CD4-positive, alpha-beta memory T cell (primary cell): ENCODE results near the gene THNSL1. TPM values are rescaled to one million over a fixed set of nuclear protein-coding genes. Genes with fewer than 3 reads are reported as not detected.

Experiments
- CTCF ChIA-PET: fragments of 350-600 bp; sonication (Branson Sonifier 250); formaldehyde crosslinking; loops from one replicate; lab custom pipeline; 2021; ENCODE audit warnings: inconsistent platforms; ENCODE audit not compliant: partially characterized antibody; lab: Charles Lee
- POLR2A ChIA-PET: fragments of 350-600 bp; sonication (Branson Sonifier 250); formaldehyde crosslinking; loops from one replicate; lab custom pipeline; 2021; ENCODE audit not compliant: partially characterized antibody; lab: Charles Lee
- DNase-seq, 5 donors: peaks; one replicate each; pipeline versions ENCODE4 v3.0.0 to v3.0.0-alpha.2; 2020 to 2022; ENCODE audit warnings: mixed read lengths in 1 of 5
- H3K27ac ChIP-seq: one replicate; pipeline ENCODE4 v1.7.0; 2013; ENCODE audit warnings: low read depth, low read length
- H3K27me3 ChIP-seq: 2 replicates; pipeline ENCODE4 v1.7.0; 2013; ENCODE audit warnings: mild to moderate bottlenecking, low read length, moderate library complexity; ENCODE audit not compliant: insufficient read depth
- H3K36me3 ChIP-seq: 2 replicates; pipeline ENCODE4 v1.7.0; 2013; ENCODE audit warnings: mild to moderate bottlenecking, low read length, moderate library complexity; ENCODE audit not compliant: insufficient read depth
- H3K4me1 ChIP-seq: 2 replicates; pipeline ENCODE4 v1.7.0; 2013; ENCODE audit warnings: mild to moderate bottlenecking, low read length, moderate library complexity; ENCODE audit not compliant: insufficient read depth
- H3K4me3 ChIP-seq, 2 donors: one replicate each; pipeline ENCODE4 v1.7.0; 2013; ENCODE audit warnings: low read length in 2 of 2, mild to moderate bottlenecking in 1 of 2
- H3K9me3 ChIP-seq, 2 donors: one replicate each; pipeline ENCODE4 v1.7.0; 2013; ENCODE audit warnings: low read length in 2 of 2, control low read depth in 1 of 2; ENCODE audit not compliant: control insufficient read depth in 1 of 2
- H3K27ac Mint-ChIP-seq, 7 donors: one replicate each; pipeline ENCODE4 v1.8.0; 2020 to 2021; ENCODE audit warnings: mixed read lengths in 7 of 7, mild to moderate bottlenecking in 6 of 7, inconsistent platforms in 3 of 7, moderate library complexity in 3 of 7
- H3K27me3 Mint-ChIP-seq, 2 donors: one replicate each; pipeline ENCODE4 v1.8.0; 2020 to 2021; ENCODE audit warnings: mixed read lengths in 2 of 2
- H3K36me3 Mint-ChIP-seq, 2 donors: one replicate each; pipeline ENCODE4 v1.8.0; 2020 to 2021; ENCODE audit warnings: mixed read lengths in 2 of 2, inconsistent platforms in 1 of 2, mild to moderate bottlenecking in 1 of 2
- H3K4me1 Mint-ChIP-seq, 4 donors: one replicate each; pipeline ENCODE4 v1.8.0; 2020 to 2021; ENCODE audit warnings: mixed read lengths in 4 of 4, mild to moderate bottlenecking in 1 of 4
- H3K4me3 Mint-ChIP-seq, 8 donors: one replicate each; pipeline ENCODE4 v1.8.0; 2020 to 2021; ENCODE audit warnings: mixed read lengths in 8 of 8, mild to moderate bottlenecking in 7 of 8, moderate library complexity in 6 of 8, inconsistent platforms in 3 of 8
- H3K9me3 Mint-ChIP-seq, 8 donors: one replicate each; pipeline ENCODE4 v1.8.0; 2020 to 2021; ENCODE audit warnings: mixed read lengths in 8 of 8, mild to moderate bottlenecking in 5 of 8, inconsistent platforms in 3 of 8, moderate library complexity in 1 of 8
- intact Hi-C: fragments of 100-400 bp; cut with micrococcal nuclease; formaldehyde crosslinking; loops from one replicate; pipeline ENCODE4 v1.15.1; 2023
- polyA plus RNA-seq, 2 donors: library from polyadenylated mRNA; unstranded; fragments of 300-500 nt; fragmentation: Illumina TruSeq; gene quantifications; one replicate each; pipeline ENCODE4 v1.2.3, GENCODE V29; 2021
- total RNA-seq, 2 experiments: library from RNA; stranded (reverse); gene quantifications; one replicate each; pipeline ENCODE4 v1.2.3, GENCODE V29; 2021

The THNSL1 gene
- total and polyA plus RNA-seq, 4 experiments from 2014 or later, result 3.2 to 7.5 (median 7.0) TPM

GRCh38 chr10:25039531-25039930 is 23.1 kb downstream of the THNSL1 start:
- Mint-ChIP-seq H3K27ac (no peak overlapping the region), H3K9me3 (peaks cover 0 to 2% (median 0%) of the 10 kb centered on the region in 8 donors), H3K4me1 (peaks cover 0 to 2% (median 0%) of the 10 kb centered on the region in 4 donors), H3K4me3 (no peak overlapping the region), H3K36me3 (no peaks in the 10 kb centered on the region), H3K27me3 (peaks cover 13 to 20% of the 10 kb centered on the region in 2 donors)
- no peak for DNase-seq
- Histone ChIP-seq H3K9me3 (no peaks in the 10 kb centered on the region), H3K27ac (no peak overlapping the region), H3K4me1 (no peaks in the 10 kb centered on the region), H3K36me3 (no peaks in the 10 kb centered on the region), H3K4me3 (no peak overlapping the region), H3K27me3 (no peaks in the 10 kb centered on the region)
- intact Hi-C loops, result no loop called here
- ChIA-PET CTCF (no interaction called here), POLR2A (no interaction called here)

GRCh38 chr10:25046641-25047040 is 30.2 kb downstream of the THNSL1 start:
- H3K36me3 Mint-ChIP-seq, result no peaks in the 10 kb centered on the region
- POLR2A ChIA-PET, result no interaction called here
- intact Hi-C loops, result no loop called here
- Histone ChIP-seq H3K4me1 (no peaks in the 10 kb centered on the region), H3K9me3 (no peaks in the 10 kb centered on the region), H3K27ac (no peak overlapping the region), H3K36me3 (no peaks in the 10 kb centered on the region), H3K4me3 (no peak overlapping the region), H3K27me3 (no peaks in the 10 kb centered on the region)
- H3K27me3 Mint-ChIP-seq, result peaks cover 20 to 21% of the 10 kb centered on the region in 2 donors
- no peaks in the 10 kb centered on the region for H3K4me1 Mint-ChIP-seq
- no peak for DNase-seq
- CTCF ChIA-PET, result no interaction called here
- no peak overlapping the region for H3K27ac Mint-ChIP-seq
- no peak overlapping the region for H3K4me3 Mint-ChIP-seq
- H3K9me3 Mint-ChIP-seq, result peaks cover 0 to 4% (median 0%) of the 10 kb centered on the region in 8 donors

GRCh38 chr10:25047088-25047487 is 30.7 kb downstream of the THNSL1 start:
- H3K27ac ChIP-seq, result no peak overlapping the region
- Mint-ChIP-seq H3K27me3 (peaks cover 20 to 21% of the 10 kb centered on the region in 2 donors), H3K27ac (no peak overlapping the region), H3K4me3 (no peak overlapping the region), H3K4me1 (no peaks in the 10 kb centered on the region), H3K36me3 (no peaks in the 10 kb centered on the region), H3K9me3 (peaks cover 0 to 4% (median 0%) of the 10 kb centered on the region in 8 donors)
- H3K36me3 ChIP-seq, result no peaks in the 10 kb centered on the region
- H3K9me3 ChIP-seq, result no peaks in the 10 kb centered on the region
- no peaks in the 10 kb centered on the region for H3K27me3 ChIP-seq
- no peak for DNase-seq
- no peaks in the 10 kb centered on the region for H3K4me1 ChIP-seq
- POLR2A ChIA-PET, result no interaction called here
- intact Hi-C loops, result no loop called here
- no peak overlapping the region for H3K4me3 ChIP-seq
- CTCF ChIA-PET, result no interaction called here

- Mint-ChIP-seq H3K4me1 (no peaks in the 10 kb centered on the region), H3K27me3 (peaks cover 20 to 21% of the 10 kb centered on the region in 2 donors), H3K27ac (no peak overlapping the region), H3K4me3 (no peak overlapping the region), H3K36me3 (no peaks in the 10 kb centered on the region), H3K9me3 (peaks cover 0 to 4% (median 0%) of the 10 kb centered on the region in 8 donors)
- no peak for DNase-seq
- ChIA-PET CTCF (no interaction called here), POLR2A (no interaction called here)
- no peaks in the 10 kb centered on the region for H3K36me3 ChIP-seq
- H3K4me1 ChIP-seq, result no peaks in the 10 kb centered on the region
- no peaks in the 10 kb centered on the region for H3K27me3 ChIP-seq
- intact Hi-C loops, result no loop called here
- H3K4me3 ChIP-seq, result no peak overlapping the region
- H3K9me3 ChIP-seq, result no peaks in the 10 kb centered on the region
- no peak overlapping the region for H3K27ac ChIP-seq
These were observed 31.3 kb downstream of the THNSL1 start for GRCh38 chr10:25047591-25048301.

GRCh38 chr10:25048450-25048849 is 32.0 kb downstream of the THNSL1 start:
- intact Hi-C loops, result no loop called here
- H3K9me3 Mint-ChIP-seq, result peaks cover 0 to 4% (median 0%) of the 10 kb centered on the region in 8 donors
- H3K4me1 ChIP-seq, result no peaks in the 10 kb centered on the region
- no peaks in the 10 kb centered on the region for H3K4me1 Mint-ChIP-seq
- no peak overlapping the region for H3K4me3 Mint-ChIP-seq
- ChIA-PET CTCF (no interaction called here), POLR2A (no interaction called here)
- no peaks in the 10 kb centered on the region for H3K36me3 Mint-ChIP-seq
- no peak overlapping the region for H3K27ac Mint-ChIP-seq
- no peaks in the 10 kb centered on the region for H3K9me3 ChIP-seq
- no peak for DNase-seq
- no peak overlapping the region for H3K27ac ChIP-seq
- H3K4me3 ChIP-seq, result no peak overlapping the region
- no peaks in the 10 kb centered on the region for H3K36me3 ChIP-seq
- H3K27me3 ChIP-seq, result no peaks in the 10 kb centered on the region
- H3K27me3 Mint-ChIP-seq, result peaks cover 20 to 21% of the 10 kb centered on the region in 2 donors

GRCh38 chr10:25049966-25050365 is 33.6 kb downstream of the THNSL1 start:
- POLR2A ChIA-PET, result no interaction called here
- peaks cover 0 to 4% (median 0%) of the 10 kb centered on the region in 8 donors for H3K9me3 Mint-ChIP-seq
- H3K27me3 Mint-ChIP-seq, result peaks cover 17 to 20% of the 10 kb centered on the region in 2 donors
- no peak for DNase-seq
- no peaks in the 10 kb centered on the region for H3K36me3 ChIP-seq
- no peak overlapping the region for H3K4me3 ChIP-seq
- H3K4me1 Mint-ChIP-seq, result no peaks in the 10 kb centered on the region
- intact Hi-C loops, result no loop called here
- H3K27ac ChIP-seq, result no peak overlapping the region
- H3K27me3 ChIP-seq, result no peaks in the 10 kb centered on the region
- no peaks in the 10 kb centered on the region for H3K4me1 ChIP-seq
- H3K36me3 Mint-ChIP-seq, result no peaks in the 10 kb centered on the region
- CTCF ChIA-PET, result no interaction called here
- H3K4me3 Mint-ChIP-seq, result no peak overlapping the region
- no peak overlapping the region for H3K27ac Mint-ChIP-seq
- no peaks in the 10 kb centered on the region for H3K9me3 ChIP-seq

- POLR2A ChIA-PET, result no interaction called here
- no peak for DNase-seq
- no peaks in the 10 kb centered on the region for H3K4me1 ChIP-seq
- H3K36me3 ChIP-seq, result no peaks in the 10 kb centered on the region
- intact Hi-C loops, result no loop called here
- Mint-ChIP-seq H3K9me3 (peaks cover 0 to 4% (median 0%) of the 10 kb centered on the region in 8 donors), H3K36me3 (no peaks in the 10 kb centered on the region), H3K27me3 (peaks cover 17 to 20% of the 10 kb centered on the region in 2 donors), H3K4me1 (no peaks in the 10 kb centered on the region), H3K4me3 (no peak overlapping the region), H3K27ac (no peak overlapping the region)
- H3K27me3 ChIP-seq, result no peaks in the 10 kb centered on the region
- CTCF ChIA-PET, result interaction anchor here (0.6 kb wide), 1 partner anchor 97 kb away, joined by 3 read pairs; no protein-coding TSS in a partner anchor
- no peaks in the 10 kb centered on the region for H3K9me3 ChIP-seq
- H3K4me3 ChIP-seq, result no peak overlapping the region
- no peak overlapping the region for H3K27ac ChIP-seq
These were observed 34.0 kb downstream of the THNSL1 start for GRCh38 chr10:25050402-25050801.
